ENCODE measurements around the gene LLCFC1. TPM values are rescaled to one million over a fixed set of nuclear protein-coding genes. Genes with fewer than 3 reads are reported as not detected.

Gene LLCFC1
- polyA plus RNA-seq, 1 donor from 2014 or later: not detected

- Histone ChIP-seq H3K27me3 (ENCODE audit: insufficient read depth, low read depth, low read length) (peaks cover 6% of the 10 kb centered on the region), H3K4me2 (ENCODE audit: low read length) (no peak overlapping the region)
Measured at GRCh38 chr7:142956951-142957623, 17.8 kb downstream of the LLCFC1 start.

DNA sequence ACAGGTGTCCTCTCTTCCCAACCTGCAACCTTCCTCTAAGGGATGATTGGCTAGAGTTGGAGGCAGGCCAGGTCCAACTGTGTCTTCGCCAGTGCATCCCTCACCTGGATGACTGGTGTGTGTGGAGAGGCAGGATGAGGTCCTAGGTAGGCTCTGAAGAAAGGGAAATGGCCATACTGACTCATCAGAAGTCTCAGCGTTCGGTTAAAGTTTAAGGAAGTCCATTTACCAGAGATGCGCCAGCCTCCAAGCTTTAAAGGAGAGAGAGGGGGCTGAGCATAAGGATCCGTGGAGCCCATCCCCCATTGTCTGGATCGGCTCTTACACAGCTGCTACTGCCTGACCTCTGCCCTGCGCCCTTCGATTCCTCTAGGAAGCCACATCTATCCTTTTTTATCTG lies 18.4 kb downstream of the LLCFC1 start:
- Histone ChIP-seq H3K9ac (ENCODE audit: low read length) (no peak overlapping the region), H3K4me2 (ENCODE audit: low read length) (no peak overlapping the region), H3K27ac (ENCODE audit: low read length) (no peak overlapping the region), H4K20me1 (ENCODE audit: insufficient read depth) (no peaks in the 10 kb centered on the region), H3K9me3 (ENCODE audit: low read length) (no peaks in the 10 kb centered on the region), H2AFZ (ENCODE audit: low read depth, low read length) (no peak overlapping the region), H3K27me3 (ENCODE audit: insufficient read depth, low read depth, low read length) (peaks cover 6% of the 10 kb centered on the region), H3F3A (ENCODE audit: insufficient read depth, low read length, poor library complexity, severe bottlenecking) (no peaks in the 10 kb centered on the region), H3K4me3 (ENCODE audit: low read length) (no peak overlapping the region), H3K79me2 (replicated peaks; ENCODE audit: insufficient read depth, low read length) (no peaks in the 10 kb centered on the region), H3K9me2 (ENCODE audit: insufficient read depth, low read length) (no peaks in the 10 kb centered on the region), H3K36me3 (ENCODE audit: insufficient read depth, low read length) (no peaks in the 10 kb centered on the region)
- no peak for TF ChIP-seq CTCF (IDR thresholded peaks at IDR 0.05; ENCODE audit: poor library complexity, severe bottlenecking)
- no peak for TF ChIP-seq TAF1 (IDR thresholded peaks at IDR 0.05; ENCODE audit: low read depth)
- TF ChIP-seq MXI1 (conservative IDR thresholded peaks at IDR 0.05; ENCODE audit: poor library complexity, severe bottlenecking): no peak
- no peak for TF ChIP-seq EP300 (conservative IDR thresholded peaks at IDR 0.05; ENCODE audit: poor library complexity, severe bottlenecking)
- no peak for TF ChIP-seq SMC3 (conservative IDR thresholded peaks at IDR 0.05; ENCODE audit: poor library complexity)
- TF ChIP-seq POLR2AphosphoS5 (IDR thresholded peaks at IDR 0.05): no peak
- TF ChIP-seq, protein P1, sequence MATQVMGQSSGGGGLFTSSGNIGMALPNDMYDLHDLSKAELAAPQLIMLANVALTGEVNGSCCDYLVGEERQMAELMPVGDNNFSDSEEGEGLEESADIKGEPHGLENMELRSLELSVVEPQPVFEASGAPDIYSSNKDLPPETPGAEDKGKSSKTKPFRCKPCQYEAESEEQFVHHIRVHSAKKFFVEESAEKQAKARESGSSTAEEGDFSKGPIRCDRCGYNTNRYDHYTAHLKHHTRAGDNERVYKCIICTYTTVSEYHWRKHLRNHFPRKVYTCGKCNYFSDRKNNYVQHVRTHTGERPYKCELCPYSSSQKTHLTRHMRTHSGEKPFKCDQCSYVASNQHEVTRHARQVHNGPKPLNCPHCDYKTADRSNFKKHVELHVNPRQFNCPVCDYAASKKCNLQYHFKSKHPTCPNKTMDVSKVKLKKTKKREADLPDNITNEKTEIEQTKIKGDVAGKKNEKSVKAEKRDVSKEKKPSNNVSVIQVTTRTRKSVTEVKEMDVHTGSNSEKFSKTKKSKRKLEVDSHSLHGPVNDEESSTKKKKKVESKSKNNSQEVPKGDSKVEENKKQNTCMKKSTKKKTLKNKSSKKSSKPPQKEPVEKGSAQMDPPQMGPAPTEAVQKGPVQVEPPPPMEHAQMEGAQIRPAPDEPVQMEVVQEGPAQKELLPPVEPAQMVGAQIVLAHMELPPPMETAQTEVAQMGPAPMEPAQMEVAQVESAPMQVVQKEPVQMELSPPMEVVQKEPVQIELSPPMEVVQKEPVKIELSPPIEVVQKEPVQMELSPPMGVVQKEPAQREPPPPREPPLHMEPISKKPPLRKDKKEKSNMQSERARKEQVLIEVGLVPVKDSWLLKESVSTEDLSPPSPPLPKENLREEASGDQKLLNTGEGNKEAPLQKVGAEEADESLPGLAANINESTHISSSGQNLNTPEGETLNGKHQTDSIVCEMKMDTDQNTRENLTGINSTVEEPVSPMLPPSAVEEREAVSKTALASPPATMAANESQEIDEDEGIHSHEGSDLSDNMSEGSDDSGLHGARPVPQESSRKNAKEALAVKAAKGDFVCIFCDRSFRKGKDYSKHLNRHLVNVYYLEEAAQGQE (IDR thresholded peaks at IDR 0.05; ENCODE audit: borderline replicate concordance): no peak
- TF ChIP-seq EZH2 (IDR thresholded peaks at IDR 0.05; ENCODE audit: borderline replicate concordance, insufficient read depth, low read length, poor library complexity, severe bottlenecking): no peak

More at GRCh38 chr7:142956951-142957623, 17.8 kb downstream of the LLCFC1 start:
- Histone ChIP-seq H2AFZ (ENCODE audit: low read depth, low read length) (no peak overlapping the region), H3F3A (ENCODE audit: insufficient read depth, low read length, poor library complexity, severe bottlenecking) (no peaks in the 10 kb centered on the region), H3K4me3 (ENCODE audit: low read length) (no peak overlapping the region), H3K79me2 (replicated peaks; ENCODE audit: insufficient read depth, low read length) (no peaks in the 10 kb centered on the region), H3K36me3 (ENCODE audit: insufficient read depth, low read length) (no peaks in the 10 kb centered on the region), H4K20me1 (ENCODE audit: insufficient read depth) (no peaks in the 10 kb centered on the region), H3K9me3 (ENCODE audit: low read length) (no peaks in the 10 kb centered on the region), H3K27ac (ENCODE audit: low read length) (no peak overlapping the region), H3K9ac (ENCODE audit: low read length) (no peak overlapping the region), H3K9me2 (ENCODE audit: insufficient read depth, low read length) (no peaks in the 10 kb centered on the region)
- TF ChIP-seq TAF1 (IDR thresholded peaks at IDR 0.05; ENCODE audit: low read depth) (no peak), RAD21 (conservative IDR thresholded peaks at IDR 0.05) (no peak), EZH2 (IDR thresholded peaks at IDR 0.05; ENCODE audit: borderline replicate concordance, insufficient read depth, low read length, poor library complexity, severe bottlenecking) (no peak), CTCF (IDR thresholded peaks at IDR 0.05; ENCODE audit: poor library complexity, severe bottlenecking) (no peak), MXI1 (conservative IDR thresholded peaks at IDR 0.05; ENCODE audit: poor library complexity, severe bottlenecking) (no peak), EP300 (conservative IDR thresholded peaks at IDR 0.05; ENCODE audit: poor library complexity, severe bottlenecking) (no peak), POLR2AphosphoS5 (IDR thresholded peaks at IDR 0.05) (no peak), SMC3 (conservative IDR thresholded peaks at IDR 0.05; ENCODE audit: poor library complexity) (no peak)
- TF ChIP-seq, protein P1 (IDR thresholded peaks at IDR 0.05; ENCODE audit: borderline replicate concordance): no peak
